D341Med (cell line): ENCODE data around the gene GLG1.

ENCODE experiments used
- DNase-seq: peaks from one replicate; pipeline ENCODE4 v3.0.0; 2012; ENCODE audit warnings: low spot score

The GLG1 gene

DNA sequence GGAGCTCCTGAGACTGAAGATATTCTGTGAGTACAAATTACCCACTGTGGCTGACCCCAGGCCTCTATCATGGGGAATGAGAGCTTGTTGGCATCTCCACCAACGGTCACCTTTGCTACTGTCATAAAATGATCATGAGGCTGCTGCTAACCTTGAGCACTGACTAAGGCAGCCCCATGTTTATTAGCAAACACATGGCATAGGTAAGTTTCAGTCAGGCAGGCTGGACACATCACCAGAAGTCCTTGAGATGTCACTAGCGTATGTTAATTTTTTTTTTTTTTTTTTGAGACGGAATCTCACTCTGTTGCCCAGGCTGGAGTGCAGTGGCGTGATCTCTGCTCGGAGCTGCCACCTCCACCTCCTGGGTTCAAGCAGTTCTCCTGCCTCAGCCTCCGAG lies 1.5 kb upstream of the GLG1 start:
- DNase-seq, result no peak

DNA sequence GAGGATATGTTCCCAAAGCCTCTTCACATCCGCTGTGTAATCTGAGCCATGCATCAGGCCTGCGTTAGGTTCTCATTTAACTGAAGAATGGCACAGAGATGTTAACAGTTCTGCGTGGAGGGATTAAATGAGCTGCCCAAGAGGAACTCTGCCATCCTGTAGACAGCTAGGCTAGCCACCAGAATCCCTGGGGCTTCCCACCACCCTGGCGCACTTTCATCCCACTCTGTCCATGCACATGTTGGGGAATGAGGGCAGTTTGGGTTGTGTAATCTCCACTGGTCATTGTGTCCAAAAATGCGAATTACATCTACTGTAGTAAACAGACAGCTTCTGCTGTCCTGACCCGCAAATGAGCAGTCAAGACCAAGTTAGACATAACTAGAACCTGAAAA lies 1.0 kb upstream of the GLG1 start:
- no peak for DNase-seq

DNA sequence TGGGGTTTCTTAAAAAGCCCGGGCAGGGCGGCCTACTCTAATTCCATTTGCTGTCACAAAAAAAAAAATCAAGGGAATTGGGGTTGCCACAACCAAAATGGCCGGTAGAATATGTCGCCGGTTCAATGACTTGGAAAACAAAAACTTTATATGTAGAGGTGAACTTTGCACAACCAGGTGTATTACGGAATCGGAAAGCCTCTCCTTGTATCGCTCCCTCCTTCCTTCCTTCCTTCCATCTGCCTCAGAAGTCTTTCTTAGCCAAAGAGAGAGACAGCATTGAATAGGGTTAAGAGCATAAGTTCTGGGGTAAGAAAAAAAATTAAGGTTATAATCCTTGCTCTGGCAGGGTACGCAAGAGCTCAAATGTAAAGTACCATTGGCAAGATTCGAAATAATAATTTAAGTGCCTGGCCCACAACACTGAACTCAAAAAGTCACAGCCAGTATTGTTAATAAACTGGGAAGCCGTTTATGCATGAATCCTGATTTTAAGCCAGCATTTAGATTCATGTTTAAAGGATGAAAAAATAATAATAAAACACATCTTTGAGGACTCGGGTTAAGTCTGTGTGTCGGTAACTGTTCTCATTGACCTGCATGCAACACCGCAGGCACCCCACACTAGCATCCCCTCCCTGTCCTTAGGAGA lies 522 bp upstream of the GLG1 start:
- DNase-seq, result no peak

DNA sequence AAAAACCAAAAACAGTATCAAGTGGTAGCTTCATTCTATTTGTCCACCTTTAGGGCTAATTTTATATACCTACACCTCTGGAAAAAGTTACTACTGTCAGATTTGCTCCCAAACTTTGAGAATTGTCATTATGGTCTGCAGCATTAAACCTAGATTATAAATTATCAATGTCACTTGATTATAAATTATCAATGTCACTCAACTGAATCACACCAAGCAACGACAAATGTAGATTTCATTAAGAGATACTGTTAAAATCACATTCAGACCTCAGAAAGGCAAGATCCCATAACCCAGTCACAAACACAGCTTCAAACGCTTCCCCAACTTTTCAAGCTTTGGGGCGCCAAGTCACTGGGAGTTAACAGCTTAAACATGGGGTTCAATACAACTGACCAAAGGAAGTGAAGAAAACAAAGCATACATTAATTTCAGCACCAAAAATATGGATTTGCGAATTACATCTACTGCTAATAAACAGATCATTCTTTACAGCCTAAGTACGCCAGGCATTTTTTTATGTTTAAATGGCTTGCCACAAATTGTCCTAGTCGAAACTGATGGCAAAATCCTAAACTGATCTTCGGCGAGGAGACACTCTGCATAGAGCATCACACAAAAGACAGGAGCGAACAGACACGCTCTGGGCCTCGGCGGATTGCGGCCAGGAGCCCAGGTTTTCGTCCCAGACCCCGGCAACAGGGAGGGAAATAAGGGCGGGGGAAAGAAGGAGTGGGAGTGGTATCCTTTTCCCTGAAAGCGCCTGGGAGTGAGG lies 981 bp downstream of the GLG1 start:
- DNase-seq, result no peak

GRCh38 chr16:74605332-74605731 lies 1.6 kb downstream of the GLG1 start:
- DNase-seq, result no peak

DNA sequence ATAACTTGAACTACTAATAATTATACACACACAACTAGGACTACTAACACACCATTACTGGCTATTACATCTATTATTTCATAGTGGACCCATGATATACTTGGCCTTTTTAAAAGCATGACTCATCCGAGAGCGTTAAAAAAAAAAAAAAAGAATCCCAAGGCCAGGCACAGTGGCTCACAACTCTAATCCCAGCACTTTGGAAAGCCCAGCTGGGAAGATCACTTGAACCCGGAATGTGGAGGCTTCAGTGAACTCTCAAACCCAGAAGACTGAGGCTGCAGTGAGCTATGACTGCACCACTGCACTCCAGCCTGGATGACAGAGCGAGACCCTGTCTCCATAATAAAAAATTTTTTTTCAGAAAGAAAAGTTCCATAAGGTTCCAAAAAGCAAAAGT lies 3.1 kb downstream of the GLG1 start:
- no peak for DNase-seq

GRCh38 chr16:74601126-74601871 lies 5.6 kb downstream of the GLG1 start:
- DNase-seq, result no peak

DNA sequence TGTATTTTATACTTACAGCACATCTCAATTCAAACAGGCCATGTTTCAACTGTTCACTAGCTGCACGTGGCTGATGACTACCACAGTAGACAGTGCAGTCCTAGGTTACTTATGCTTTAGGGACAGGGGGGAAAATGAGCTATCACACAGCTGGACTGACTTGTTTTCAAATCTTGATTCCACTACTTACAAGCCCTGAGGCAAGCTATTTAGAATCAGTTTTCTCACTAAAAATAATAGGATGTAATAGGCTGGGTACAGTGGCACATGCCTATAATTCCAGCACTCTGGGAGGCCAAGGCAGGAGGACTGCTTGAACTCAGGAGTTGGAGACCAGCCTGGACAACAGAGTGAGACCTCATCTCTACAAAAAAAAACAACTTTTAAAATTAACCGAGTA lies 10.3 kb downstream of the GLG1 start:
- DNase-seq, result no peak

DNA sequence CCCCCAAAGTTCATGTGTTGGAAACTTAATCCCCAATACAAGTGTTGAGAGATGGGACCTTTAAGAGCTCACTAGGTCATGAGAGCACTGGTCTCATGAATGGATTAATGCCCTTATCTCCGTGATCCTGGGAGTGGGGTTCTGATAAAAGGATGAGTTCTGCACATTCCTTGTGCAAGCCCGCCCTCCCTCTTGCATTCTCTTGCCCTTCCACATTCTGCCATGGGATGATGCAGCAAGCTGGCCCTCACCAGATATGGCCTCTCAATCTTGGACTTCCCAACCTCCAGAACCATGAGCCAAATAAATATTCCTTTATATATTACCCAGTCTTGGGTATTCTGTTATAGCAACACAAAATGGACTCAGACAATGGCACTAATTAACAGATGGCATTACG lies 14.1 kb downstream of the GLG1 start:
- no peak for DNase-seq

DNA sequence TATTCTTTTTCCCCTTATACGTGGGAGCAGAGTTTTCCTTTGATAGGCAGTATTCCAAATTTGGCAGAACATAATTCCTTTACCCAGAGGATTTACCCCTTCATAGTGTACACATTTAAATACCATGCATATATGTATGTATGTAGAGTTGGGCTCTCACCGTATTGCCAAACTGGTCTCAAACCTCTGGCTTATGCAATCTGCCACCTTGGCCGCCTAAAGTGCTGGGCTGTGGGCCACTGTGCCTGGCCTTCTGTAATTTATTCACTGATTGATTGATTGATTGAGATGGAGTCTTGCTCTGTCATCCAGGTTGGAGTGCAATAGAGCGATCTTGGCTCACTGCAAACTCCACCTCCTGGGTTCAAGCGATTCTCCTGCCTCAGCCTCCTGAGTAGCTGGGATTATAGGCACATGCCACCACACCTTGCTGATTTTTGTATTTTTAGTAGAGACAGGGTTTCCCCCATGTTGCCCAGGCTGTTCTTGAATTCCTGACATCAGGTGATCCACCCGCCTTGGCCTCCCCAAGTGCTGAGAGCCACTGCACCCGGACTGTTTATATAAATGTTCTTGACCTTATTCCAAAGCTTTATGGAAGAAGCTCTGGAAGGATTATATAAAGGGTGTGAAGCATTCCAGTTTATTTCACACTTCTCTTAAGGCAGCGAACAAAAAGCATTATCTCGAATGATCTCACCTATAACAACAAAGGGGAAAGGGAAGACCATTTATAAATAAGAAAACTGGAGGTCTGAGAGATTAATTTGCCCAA lies 14.9 kb downstream of the GLG1 start:
- no peak for DNase-seq

DNA sequence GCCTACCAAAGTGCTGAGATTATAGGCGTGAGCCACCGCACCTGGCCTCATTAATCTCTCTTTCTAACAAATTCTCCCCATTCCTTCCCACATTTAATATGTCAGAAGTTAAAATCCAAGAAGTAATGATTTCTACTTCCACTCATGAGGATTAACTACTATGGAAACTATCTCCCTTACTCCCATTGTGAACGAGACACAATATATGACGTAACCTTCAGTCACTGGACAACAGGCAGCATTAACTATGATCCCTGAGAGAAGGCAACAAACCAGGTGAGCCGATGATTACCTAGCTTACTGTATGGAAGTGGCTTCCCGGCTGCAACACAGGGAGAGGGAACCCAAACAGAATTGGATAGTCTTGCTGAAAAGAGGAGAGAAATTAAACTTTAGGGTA lies 20.0 kb downstream of the GLG1 start:
- DNase-seq, result no peak

DNA sequence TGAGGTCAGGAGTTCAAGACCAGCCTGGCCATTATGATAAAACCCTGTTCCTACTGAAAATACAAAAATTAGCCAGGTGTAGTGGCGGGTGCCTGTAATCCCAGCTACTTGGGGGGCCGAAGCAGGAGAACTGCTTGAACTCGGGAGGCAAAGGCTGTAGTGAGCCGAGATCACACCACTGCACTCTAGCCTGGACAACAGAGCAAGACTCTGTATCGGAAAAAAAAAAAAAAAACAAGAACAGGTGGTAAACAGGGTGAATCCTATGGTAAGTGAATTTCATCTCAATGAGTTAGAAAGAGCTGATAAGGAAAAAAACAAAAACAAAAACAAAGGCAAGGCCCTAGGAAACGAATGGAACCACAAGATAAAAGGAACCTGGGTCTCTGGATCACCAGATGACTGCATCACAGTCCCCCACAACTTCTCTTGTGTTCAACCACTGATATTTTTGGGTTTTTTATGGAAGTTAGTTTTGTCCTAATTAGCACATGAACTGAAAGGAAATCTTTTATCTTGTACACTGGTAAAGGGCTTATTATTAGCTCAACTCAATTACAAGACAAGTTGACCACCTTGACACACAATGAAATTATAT lies 21.0 kb downstream of the GLG1 start:
- DNase-seq, result no peak

DNA sequence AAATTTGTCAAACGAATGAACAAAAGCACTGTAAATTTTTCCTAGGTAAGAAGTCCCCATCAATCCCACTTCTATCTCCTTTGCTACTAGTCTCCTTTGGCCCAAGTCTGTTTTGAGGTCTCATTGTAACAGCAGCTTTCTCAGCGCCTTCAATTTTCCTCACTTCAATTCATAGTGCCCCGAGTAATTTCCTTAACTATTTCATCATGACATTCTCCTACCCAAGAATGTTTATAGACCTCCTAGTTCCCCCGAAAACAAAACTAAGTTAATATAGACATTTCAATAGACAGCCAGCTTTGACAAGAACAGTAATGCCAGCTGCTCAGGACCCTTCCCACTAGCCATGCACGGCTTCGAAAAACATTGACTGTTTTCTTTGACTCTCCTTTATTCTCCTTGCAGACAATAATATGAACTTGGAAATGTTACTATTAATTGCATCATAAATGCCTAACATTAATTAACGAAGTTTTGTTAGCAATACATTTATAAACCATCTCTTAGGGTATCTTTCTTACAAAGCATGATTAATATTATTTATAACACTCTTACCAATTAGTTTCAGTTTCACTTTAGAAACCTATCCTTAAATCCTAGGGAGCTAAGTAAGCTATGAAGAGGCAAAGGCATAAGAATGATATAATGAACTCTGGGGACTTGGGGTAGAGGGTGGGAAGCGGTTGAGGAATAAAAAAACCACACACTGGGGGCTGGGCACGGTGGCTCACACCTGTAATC lies 22.8 kb downstream of the GLG1 start:
- no peak for DNase-seq

GRCh38 chr16:74582970-74583369 lies 23.9 kb downstream of the GLG1 start:
- DNase-seq, result no peak

- no peak for DNase-seq
These were observed 26.1 kb downstream of the GLG1 start for GRCh38 chr16:74580833-74581232.

GRCh38 chr16:74578838-74579237 lies 28.1 kb downstream of the GLG1 start:
- no peak for DNase-seq

GRCh38 chr16:74578433-74578832 lies 28.5 kb downstream of the GLG1 start:
- DNase-seq, result no peak

DNA sequence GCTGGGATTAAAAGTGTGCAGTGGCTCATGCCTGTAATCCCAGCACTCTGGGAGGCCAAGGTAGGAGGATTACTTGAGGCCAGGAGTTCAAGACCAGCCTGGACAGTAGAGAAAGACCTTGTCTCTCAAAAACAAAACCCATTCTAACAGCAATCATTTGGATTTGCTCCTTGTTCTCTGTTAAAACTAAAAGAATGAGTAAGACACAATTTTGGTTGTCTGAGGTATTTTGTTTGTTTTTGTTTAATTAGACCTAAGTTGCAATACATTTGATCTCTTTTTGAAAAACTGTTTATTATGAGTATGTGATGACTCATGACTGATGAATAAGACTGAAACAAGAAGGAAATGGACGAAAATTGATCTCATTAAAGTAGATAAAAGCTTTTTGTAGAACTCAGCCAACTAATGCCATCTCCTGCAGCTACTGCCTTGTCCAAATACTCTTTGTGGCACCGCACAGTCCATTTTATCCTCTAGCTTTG lies 29.0 kb downstream of the GLG1 start:
- DNase-seq, result no peak

DNA sequence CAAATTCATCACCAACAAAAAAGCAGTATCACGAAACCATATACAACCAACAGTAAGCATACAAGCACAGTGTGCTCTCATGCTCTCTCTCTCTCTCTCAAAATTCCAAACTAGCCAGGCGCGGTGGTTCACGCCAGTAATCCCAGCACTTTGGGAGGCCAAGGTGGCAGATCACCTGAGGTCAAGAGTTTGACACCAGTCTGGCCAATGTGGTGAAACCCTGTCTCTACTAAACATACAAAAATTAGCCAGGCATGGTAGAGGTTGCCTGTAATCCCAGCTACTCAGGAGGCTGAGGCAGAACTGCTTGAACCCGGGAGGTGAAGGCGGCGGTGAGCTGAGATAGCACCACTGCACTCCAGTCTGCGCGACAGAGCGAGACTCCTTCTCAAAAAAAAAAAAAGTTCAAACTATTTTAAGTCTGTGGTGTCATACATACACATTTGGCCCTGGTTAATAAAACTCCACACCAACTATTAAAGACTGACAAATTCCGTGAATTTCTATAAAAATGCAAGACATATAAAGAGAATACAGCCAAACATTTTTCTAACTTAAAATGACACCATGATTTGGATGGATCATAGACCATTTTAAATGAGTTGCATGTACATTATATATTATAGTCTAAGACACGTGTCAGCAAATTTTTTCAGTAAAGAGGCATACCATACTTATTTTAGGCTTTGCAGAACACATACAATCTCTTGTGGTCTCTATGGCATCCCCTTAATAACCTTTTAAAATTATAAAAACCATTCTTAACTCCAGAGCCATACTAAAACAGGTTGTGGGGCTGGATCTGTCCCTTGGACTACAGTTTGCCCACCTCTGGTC lies 30.9 kb downstream of the GLG1 start:
- DNase-seq, result no peak

- DNase-seq, result no peak
These were observed 31.6 kb downstream of the GLG1 start for GRCh38 chr16:74575175-74575806.
